NCI-H226 (cell line): ENCODE data around the gene ARID1B.
"Not testable (repeated sequence)": the region's sequence is repeated elsewhere in the genome, so short reads cannot be mapped to it uniquely, and the experiment has no call there.

Experiments
- DNase-seq: peaks from one replicate; pipeline ENCODE4 v3.0.0-alpha.2; 2015

Gene ARID1B

GRCh38 chr6:157034436-157035230, 257.5 kb downstream of the ARID1B start:
- peak; percentile 43 for DNase-seq

DNA sequence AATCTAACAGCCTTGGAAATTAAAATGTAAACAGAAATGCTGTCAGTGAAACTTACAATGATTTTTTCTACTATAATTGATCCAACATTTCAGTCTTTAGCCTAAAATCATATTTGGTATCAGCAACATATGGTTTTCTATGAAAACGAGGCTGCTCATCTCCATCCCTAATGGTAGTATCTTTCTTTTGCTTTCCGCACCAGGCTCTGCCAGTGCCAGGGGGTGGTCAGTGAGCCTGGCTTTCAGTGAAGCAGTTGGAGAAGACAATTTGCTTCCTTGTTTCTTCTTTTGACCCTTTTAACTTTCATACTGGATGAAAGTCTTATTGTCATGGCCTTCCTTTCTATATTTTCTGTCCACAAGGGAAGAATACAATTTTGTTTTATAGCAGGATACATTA, 258.4 kb downstream of the ARID1B start:
- DNase-seq: no peak

- no peak for DNase-seq
Measured at GRCh38 chr6:157036245-157036711, 259.1 kb downstream of the ARID1B start.

- no peak for DNase-seq
Measured at GRCh38 chr6:157037165-157037564, 260.0 kb downstream of the ARID1B start.

DNA sequence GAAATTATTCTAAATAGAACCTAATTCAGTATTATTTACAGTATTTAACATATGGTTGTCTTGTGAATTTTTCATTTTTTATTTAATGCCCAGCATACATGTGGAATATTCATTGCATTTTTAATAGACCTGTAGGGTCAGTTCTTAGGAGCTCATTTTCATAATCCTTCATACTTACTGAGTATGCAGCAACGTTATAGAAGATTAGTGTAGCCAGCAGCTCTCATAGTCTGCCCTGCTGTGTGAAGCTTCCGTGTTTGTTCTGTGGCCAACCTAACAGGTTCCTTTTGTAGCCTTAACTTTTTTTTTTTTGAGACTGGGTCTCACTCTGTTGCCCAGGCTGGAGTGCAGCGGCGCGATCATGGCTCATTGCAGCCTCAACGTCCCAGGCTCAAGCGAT, 261.4 kb downstream of the ARID1B start:
- DNase-seq: no peak

DNA sequence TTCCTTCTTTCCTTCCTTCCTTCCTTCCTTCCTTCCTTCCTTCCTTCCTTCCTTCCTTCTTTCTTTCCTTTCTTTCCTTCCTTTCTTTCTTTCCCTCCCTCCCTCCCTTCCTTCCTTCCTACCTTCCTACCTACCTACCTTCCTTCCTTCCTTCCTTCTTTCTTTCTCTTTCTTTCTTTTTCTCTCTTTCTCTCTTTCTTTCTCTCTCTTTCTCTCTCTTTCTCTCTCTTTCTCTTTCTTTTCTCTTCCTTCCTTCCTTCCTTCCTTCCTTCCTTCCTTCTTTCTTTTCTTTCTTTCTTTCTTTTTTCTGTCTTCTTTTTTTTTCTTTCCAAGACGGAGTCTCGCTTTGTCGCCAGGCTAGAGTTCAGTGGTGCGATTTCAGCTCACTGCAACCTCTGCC, 262.5 kb downstream of the ARID1B start:
- not testable (repeated sequence) for DNase-seq

- no peak for DNase-seq
Measured at GRCh38 chr6:157040191-157040590, 263.0 kb downstream of the ARID1B start.

- peak; percentile 46 for DNase-seq
Measured at GRCh38 chr6:157045831-157046454, 268.8 kb downstream of the ARID1B start.

DNA sequence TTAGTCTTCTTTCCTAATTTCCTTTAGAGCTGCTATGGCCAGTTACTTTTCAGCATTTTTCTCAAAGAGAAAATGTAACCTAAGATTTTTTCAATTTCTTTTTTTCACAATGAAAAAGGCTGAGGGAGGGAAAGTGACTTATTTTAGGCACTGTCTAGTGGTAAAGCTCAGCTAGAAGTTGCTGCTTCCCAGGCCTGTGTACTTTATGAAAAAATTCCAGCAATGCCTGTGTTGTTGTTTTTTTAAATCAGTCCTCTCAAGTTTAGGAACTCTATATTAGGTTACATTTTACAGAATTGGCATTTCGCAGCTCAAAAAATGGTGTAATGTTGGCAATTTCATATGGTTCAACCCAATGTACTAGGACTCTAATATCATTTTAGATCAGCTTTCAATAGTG, 269.6 kb downstream of the ARID1B start:
- no peak for DNase-seq

DNA sequence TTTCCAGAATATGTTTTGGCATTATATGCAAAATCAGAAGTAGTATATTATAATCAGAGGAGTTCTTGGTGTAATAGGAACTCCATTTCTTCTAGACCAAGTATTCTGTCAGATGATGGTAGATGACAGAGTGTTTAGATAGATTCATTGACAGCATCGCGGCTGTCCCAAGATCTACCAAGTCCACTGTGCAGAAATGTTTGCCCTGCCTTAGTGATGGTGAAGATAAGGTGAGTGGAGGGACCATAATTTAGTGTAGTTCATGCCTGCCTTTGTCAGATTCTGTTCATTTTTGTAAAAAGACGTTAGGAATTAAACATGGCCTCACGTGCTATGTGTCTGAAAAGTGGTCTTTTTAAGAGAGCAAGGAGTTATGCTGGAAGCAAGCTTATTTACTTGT, 270.1 kb downstream of the ARID1B start:
- no peak for DNase-seq

DNA sequence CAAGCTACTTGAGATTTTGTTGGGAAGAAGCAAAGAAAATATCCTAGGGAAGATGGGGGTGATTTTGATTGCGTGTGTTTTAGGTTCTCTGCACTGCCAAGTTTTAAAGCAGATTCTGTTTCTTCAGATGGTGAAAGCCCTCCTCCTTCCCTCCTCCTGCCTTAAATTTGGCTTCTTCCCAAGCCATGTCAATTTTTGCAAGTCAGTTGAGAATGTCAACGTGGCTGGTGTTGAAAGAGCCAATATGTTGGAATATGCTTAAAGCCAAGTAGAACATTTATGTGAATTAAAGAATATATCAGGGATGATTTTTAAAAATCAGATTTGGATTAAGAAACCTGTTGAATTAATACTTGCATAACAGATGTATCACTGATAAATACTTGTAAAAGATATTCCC, 270.8 kb downstream of the ARID1B start:
- DNase-seq: no peak

DNA sequence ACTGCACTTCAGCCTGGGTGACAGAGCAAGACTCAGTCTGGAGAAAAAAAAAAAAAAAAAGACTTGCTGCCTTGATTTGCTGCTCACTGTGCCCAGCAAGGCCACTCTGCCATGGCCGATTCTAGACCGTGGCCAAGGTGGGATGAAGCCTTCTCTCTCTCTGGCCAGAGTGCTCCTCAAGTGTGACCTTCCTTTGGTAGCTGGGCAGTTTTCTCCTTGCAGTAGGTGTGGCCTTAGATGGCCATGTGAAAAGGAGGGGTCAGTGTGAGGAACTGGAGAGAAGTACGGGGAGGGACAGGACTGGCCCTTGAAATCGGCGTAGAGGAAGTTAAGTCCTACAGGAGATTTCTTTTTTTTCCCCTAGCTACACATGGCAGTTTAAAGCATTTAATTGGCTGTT, 272.0 kb downstream of the ARID1B start:
- no peak for DNase-seq

DNA sequence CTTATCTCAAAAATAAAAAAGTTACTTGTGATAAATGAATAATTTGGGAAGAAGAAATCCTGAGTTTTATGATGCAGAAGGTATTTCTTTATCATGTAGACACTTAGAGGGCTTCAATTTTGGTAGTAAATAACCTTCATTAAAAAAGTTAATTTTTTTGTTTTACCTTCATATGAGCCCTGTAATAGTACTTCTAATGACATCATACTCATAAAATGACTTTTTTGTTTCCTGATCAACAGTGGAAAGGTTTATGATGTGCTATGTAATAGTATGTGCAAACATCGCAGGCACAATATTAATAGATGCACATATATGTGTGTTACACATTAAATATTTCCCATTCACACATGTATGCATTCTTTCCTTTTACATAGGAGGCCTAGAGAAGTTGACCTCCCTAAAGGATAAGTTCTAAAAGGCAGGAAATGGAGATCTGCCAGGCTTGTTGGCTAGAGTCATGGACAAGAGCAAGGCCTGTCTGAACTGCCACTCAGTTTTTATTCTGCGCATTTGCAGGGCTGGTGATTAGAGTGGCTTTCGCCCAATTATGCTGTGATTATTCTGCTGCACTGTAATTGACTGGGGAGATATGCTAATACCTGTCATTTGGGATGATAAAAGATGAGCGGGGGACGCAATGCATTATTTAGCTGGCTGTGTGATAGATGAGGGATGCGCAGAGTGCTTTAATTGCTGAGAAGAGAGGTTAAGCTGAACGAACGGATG, 273.5 kb downstream of the ARID1B start:
- DNase-seq: no peak

DNA sequence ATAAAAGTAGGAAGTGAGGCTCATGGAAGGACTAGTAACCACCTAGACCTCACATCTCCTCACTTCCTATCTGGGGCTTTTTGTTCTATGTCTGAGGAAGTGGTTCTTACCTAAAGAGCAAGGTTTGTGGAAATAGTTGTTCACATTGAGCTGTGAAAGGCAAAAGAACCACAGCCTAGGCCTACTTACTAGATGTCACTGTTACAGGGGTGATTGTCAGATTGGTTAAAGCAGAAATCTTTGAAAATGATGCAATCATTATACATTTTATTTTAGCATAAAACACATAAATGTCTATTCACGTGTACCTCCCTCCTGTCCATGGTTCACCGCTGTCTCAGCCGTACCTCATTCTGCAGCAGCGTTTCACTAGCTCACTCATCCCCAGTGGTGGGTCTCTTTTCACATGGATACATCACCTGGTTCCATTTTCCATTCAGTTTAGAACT, 277.4 kb downstream of the ARID1B start:
- DNase-seq: no peak

- DNase-seq: no peak
Measured at GRCh38 chr6:157055863-157056262, 278.7 kb downstream of the ARID1B start.

GRCh38 chr6:157056275-157056674, 279.1 kb downstream of the ARID1B start:
- no peak for DNase-seq

GRCh38 chr6:157058574-157058973, 281.4 kb downstream of the ARID1B start:
- no peak for DNase-seq

- DNase-seq: no peak
Measured at GRCh38 chr6:157059781-157060180, 282.6 kb downstream of the ARID1B start.

GRCh38 chr6:157060440-157060952, 283.3 kb downstream of the ARID1B start:
- DNase-seq: no peak

GRCh38 chr6:157061770-157062594, 284.8 kb downstream of the ARID1B start:
- no peak for DNase-seq

- DNase-seq: no peak
Measured at GRCh38 chr6:157063176-157063905, 286.2 kb downstream of the ARID1B start.

DNA sequence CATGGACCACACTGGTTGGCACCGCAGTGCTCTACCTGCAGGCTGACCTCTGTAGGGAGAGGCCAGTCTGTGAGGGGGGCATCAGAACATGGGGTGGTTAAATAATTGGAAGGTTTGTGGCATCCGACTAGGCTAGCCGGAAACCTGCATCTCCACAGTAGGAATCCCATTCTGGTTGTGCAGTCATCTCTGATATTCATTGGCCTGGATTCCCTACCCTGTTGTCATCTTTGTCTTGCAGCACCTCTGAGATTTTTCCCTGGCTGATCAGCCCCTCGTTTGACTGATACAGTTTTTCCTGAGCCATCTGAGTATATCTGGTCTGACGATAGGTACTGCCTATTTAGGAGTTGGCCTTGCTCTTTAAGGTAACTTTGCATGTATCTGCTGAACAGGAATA, 286.7 kb downstream of the ARID1B start:
- DNase-seq: no peak
